PC-9 (cell line): ENCODE data around the gene POLD3.

Source experiments
- CTCF ChIP-seq: fragments of 200-600 bp; sonication (generic); conservative IDR thresholded peaks from 2 replicates; pipeline ENCODE4 v1.6.1; 2017; ENCODE audit warnings: mixed run types, antibody characterized with exemption, mild to moderate bottlenecking, moderate library complexity
- EZH2 ChIP-seq: fragments of 200-600 bp; sonication (generic); IDR thresholded peaks from 2 replicates; pipeline ENCODE4 v1.8.0; 2017; ENCODE audit warnings: antibody characterized with exemption, low read depth

- TF ChIP-seq CTCF (no peak), EZH2 (no peak)
These were observed 9.3 kb upstream of the POLD3 start for GRCh38 chr11:74583024-74583624.
